Adipose tissue (tissue), 3 donors: ENCODE data around the gene ECE1. TPM values are rescaled to one million over a fixed set of nuclear protein-coding genes. Genes with fewer than 3 reads are reported as not detected.

Experiments
- H3K27ac ChIP-seq: one replicate; pipeline ENCODE4 v1.5.1; 2013; ENCODE audit warnings: low read depth, low read length
- WGBS, 3 donors: extraction: QIAGEN DNeasy Blood & Tissue Kit; methylation state at CpG; one replicate each; pipeline ENCODE4 v1.1.7; 2013; 5-methylcytosine and 5-hydroxymethylcytosine counted together
- polyA plus RNA-seq, 3 donors: library from polyadenylated mRNA; stranded (reverse); fragments of 200-250 nt; gene quantifications; one replicate each; pipeline ENCODE4 v1.2.3, GENCODE V29; 2013
- donor health status: healthy with polysubstance abuse.
- donor health status: Bipolar disorder and iron deficiency.
- donor health status: healthy.

ECE1 gene
- polyA plus RNA-seq, 3 donors: 63.8 to 110 (median 65.3) TPM

DNA sequence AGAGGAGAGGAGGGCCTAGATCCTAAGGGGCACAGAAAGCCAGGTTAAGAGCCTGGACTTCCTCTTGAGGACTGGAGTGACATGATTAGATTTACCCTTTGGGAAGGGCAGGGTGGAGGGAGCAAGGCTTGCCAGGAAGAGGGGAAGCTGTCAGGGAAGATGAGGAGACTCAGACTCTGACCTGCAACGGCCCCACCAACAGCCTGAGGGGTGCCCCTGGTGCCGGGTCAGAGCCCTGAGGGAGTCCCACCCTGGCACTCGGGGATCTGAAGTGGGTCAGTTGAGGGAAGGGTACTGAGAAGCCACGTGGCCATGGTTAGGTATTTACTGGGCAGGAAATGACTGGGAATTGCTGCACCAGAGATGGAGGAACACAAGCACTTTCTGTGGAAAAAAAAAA is 9.8 kb downstream of the ECE1 start:
- no peak overlapping the region for H3K27ac ChIP-seq
- 47 to 71% (median 63%) methylated on average over 4 of the region's 4 CpGs for WGBS, 3 donors

DNA sequence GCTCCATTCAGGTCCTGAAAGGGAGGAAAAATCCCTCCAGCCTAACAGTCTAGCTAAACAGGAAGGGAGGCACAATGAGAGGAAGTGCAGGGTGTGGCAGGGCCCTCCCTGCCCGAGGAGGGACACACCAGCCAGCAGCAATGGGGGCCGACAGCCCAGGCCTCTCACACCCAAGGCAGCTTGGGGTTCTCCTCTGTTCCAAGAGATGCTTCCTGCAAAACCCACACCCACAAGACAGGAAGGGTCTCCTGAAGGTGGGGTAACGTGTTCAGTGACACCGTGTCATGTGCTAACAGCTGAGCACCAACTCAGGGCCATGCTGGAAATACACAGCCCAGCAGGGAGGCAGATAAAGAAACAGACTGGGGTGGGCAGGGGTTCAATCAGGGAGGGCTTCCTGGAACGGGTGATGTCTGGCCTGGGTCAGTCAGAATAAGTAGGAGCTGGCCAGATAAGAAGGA is 10.2 kb downstream of the ECE1 start:
- no peak overlapping the region for H3K27ac ChIP-seq
- WGBS, 3 donors: 26 to 51% (median 28%) methylated on average over 5 of the region's 5 CpGs

DNA sequence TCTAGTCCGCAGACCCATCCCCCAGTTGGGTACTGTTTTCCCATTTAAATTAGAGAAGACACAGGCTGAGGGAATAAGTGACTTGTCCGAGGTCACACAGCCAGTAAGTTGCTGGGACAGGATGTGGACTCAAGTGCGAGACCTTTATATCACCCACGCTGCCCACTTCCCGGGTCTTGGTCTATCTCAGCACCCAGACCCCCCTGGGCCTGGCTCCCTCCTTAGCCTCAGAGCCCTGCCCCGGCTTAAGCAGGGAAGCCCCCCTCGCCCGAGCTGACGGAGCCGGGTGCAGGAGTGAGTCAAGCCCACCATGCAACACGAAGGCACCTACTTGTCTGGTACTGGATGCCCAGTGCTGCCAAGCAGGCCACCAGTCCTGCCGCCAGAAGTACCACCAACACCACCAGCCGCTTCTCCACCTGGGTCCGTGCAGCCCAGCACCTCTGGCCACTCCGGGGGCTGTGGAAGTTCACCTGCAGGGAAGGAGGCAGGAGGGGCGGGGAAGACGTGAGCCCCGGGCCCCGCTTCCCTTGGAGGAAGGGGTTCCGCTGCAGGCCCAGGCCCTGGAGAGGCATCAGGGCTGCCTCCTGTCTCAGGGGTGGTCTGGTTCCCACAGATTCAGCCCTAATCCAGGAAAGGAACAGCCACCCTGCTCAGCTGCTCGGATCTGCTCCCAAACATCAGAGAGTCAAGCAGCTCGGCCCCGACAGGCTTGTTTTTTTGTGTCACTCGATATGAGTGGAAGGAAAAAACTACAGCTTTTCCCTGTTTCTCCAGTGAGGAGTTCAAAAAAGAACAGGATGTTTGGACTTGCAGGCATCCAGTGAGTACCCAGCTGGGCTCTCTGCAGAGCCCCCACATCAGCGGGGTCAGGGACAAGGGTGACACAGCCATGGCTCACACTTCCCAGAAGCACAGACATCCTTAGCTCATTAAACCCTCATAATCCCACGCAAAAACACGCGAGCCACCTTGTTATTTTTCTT is 11.1 kb downstream of the ECE1 start:
- WGBS, 3 donors: 68 to 77% (median 69%) methylated on average over 27 to 28 of the region's 28 CpGs
- peak overlapping the region; percentile 59 for H3K27ac ChIP-seq

DNA sequence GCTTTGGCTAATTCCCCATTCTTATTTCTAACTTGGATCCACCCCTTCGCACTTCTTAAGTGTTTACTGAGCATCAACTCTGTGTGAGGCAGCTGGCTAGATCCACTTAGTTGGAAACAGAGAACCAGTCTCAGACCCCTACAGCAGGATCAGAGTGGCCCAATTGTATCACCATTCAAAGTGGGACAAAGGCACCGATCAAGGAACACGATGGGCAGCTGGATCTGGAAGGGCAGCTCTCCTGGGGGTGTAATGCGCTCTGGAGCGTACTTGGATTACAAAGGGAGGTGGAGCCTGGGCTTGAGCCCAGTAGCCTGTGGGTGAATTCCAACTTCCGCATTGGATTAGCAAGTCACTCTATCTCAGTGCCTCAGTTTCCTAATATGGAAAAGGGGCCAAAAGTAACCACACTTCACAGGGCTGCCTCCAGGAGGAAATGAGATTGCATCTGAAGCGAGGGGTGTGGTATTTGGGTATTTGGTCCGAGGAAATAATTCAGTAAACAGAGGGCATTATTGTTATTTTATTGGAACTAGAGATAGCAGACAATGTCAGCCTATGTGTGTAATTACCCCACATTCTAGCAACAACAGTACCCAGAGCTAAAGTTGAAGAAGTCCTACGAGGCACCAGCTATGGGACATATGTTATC is 11.9 kb downstream of the ECE1 start:
- 45 to 59% (median 48%) methylated on average over 9 of the region's 9 CpGs for WGBS, 3 donors

DNA sequence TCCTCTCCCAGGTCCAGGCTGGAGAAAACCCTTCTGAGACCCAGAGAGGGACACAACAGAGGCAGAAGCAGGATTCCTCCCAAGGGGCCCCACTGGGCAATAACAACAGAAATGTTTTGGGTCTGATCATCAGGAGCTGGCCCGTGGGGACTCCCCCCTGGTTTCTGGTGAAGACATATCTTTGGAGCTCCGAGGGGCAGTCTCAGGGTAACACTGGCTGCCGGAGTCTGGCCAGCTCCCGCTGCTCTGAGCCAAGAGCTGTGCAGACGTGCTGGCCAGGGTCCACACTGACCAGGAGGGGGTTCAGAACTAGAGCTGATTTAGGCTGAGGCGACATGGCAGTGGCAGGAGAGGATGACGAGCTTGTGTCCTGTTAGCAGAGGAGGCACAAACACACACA is 13.1 kb downstream of the ECE1 start:
- 31 to 65% (median 63%) methylated on average over 7 of the region's 7 CpGs for WGBS, 3 donors
- no peak overlapping the region for H3K27ac ChIP-seq

More for the DNA sequence above, 11.9 kb downstream of the ECE1 start:
- H3K27ac ChIP-seq: peak overlapping the region; percentile 32

DNA sequence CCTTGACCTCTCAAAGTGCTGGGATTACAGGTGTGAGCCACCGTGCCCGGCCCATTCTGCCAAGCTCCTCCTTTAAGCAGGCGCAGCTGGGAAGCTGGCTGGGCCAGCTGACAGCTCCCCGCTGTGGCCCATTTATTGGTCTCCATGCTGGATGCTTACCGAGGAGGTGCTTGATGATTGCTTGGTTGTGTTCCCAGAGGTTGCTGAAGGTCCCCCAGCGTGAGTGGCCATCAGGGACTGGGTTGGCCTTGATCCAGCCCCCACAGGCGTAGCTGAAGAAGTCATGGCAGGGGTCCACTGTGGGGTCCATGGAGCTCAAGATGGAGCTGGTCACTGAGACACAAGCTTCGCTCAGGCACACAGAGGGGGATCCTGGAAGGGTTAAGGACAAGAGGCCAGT is 17.7 kb downstream of the ECE1 start:
- no peak overlapping the region for H3K27ac ChIP-seq
- 80 to 95% (median 93%) methylated on average over 8 of the region's 8 CpGs for WGBS, 3 donors

DNA sequence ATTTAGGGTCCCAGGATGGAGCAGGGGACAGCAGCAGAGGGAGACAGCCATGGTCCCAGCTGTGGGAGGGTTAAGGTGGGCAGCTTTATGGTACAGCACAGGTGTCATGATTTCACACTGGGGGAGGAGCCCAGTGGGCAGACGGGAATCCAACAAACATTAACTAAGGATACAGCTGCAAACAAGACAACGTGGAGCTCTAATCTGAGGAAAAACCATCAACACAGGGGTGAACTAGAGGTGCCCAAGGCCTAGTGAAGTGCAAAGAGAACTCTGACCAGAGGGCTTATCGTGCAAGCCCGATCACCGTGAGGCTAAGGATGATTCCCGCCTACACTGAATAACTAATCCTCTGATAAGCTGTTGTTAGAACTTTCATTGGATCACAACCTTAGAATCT is 18.7 kb downstream of the ECE1 start:
- no peak overlapping the region for H3K27ac ChIP-seq
- 16 to 90% (median 86%) methylated on average over 6 of the region's 6 CpGs for WGBS, 3 donors

DNA sequence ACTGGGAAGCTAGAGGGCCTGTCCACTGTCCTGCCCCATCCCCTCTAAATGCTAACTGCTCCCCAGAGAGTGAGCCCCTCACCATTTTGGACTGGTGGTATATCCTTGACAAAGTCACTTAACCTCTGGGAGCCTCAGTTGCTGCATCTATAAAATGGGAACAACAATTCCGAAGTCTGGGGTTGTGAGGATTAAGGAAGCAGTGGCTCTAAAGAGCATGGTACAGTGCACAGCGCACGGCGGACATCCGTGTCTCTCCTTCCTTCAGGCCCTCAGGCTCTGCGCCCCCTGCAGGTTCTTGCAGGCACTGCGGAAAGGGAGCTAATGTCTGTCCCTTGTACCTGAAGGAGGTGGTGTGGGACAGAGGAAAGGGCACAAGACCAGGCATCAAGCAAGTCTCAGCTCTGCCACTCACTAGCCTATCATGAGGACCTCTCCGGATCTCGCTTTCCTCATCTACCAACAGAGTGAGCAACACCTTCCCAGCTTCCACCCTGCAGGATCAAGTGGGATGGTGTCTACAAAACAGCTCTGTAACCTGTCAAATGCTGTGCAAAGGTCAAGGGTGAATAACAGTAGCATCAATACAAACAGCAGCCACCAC is 20.1 kb downstream of the ECE1 start:
- H3K27ac ChIP-seq: no peak overlapping the region
- WGBS, 3 donors: 53 to 66% (median 62%) methylated on average over 9 of the region's 9 CpGs

DNA sequence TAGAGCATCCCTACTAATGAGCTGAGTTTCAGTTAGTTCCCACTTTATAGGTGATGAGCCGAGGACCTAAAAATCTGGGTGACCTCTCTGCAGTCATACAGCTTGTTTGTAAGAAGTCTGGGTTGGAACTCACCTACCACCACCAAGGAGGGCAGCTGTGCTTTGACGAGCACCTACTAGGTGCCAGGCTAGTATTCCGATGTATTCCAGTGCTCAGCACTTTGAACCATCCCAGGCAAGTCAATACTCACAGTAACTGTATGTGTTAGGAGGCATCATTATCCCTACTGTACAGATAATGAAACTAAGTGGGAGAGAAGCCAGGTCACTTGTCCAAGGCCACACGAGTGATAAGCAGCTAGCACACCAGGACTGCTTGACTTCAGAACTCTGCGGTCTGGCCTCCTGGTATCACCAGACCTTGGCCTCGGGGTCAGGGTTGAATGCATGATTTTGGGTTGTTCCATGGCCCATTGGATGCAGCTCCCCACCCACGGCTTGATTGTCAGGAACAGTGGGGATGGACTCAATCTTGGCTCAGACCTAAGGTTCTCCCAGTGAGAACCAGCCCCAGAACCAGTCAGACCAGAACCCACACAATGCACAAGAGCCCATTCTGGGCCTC is 20.7 kb downstream of the ECE1 start:
- 47 to 85% (median 78%) methylated on average over 7 of the region's 7 CpGs for WGBS, 3 donors
- no peak overlapping the region for H3K27ac ChIP-seq

DNA sequence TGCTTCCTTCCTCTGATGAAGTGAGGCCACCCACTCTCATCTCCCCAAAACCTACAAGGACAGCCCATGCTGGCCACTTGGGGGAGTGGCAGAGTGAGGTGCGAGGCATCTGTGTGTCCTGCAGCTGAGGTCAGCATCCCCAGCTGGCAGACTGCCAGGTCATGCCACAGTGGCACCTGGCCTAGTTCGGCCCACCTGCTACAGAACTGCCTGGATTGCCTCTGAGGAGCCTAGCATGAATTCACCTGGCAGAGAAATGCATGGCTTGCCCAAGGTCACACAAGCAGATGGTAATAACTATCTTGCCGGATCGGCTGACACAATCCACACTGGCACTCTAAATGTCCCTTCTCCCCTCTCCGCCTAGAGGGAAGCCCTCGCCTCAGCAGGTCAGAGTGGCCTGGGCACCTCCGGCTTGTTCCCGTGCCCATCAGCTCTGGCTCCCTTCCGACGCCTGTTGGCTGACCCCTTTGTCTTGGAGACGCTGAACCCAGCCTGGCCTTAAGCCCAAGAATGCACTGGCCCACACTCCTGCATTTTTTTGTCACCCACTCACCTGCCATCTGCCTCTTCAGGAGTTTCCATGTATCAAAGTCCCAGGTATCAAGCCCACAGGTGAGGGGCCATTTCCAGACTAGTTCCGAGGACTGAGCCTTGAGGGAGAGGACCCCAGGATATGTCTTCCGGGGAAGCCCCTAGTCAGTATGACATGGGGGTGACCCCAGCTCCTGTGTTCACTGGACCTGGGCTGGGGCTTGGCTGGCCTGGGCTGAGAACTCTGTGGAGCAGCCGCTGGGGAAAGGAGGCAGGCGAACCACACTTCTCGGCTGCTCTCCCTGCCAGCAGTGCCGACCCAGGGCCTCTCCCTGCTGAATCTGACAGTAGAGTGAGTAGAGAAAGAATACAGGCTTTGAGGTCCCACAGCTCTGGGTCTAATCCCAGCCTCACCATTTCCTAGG is 21.7 kb downstream of the ECE1 start:
- no peak overlapping the region for H3K27ac ChIP-seq
- 30 to 82% (median 74%) methylated on average over 17 of the region's 17 CpGs for WGBS, 3 donors

DNA sequence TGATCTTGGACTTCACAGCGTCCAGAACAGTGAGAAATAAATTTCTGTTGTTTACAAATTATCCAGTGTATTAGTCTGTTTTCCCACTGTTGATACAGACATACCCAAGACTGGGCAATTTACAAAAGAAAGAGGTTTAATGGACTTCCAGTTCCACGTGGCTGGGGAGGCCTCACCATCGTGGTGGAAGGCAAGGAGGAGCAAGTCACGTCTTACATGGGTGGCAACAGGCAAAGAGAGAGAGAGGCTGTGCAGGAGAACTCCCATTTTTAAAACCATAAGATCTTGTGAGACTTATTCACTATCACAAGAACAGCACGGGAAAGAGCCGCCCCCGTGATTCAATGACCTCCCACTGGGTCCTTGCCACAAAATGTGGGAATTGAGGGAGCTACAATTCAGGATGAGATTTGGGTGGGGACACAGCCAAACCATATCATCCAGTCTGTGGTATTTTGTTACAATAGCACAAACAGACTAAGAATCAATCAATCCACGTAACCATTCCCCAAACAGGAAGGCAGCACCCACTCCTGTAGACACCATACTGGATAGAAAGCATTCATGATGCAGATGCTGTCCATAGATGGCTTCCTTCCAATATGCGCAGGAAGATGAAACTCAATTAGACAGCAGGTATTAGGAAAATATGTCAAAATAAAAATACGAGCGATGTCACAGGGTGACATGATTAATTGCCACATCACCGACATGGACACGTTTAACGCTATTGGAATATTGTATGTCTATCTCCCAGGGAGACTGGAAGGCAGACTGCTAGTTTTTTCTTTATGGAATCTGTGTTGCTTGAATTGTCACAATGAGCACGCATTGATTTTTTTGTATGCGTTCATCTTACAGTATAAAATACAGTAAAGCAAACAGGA is 22.8 kb downstream of the ECE1 start:
- WGBS, 3 donors: 86 to 92% (median 92%) methylated on average over 16 of the region's 16 CpGs
- no peak overlapping the region for H3K27ac ChIP-seq

DNA sequence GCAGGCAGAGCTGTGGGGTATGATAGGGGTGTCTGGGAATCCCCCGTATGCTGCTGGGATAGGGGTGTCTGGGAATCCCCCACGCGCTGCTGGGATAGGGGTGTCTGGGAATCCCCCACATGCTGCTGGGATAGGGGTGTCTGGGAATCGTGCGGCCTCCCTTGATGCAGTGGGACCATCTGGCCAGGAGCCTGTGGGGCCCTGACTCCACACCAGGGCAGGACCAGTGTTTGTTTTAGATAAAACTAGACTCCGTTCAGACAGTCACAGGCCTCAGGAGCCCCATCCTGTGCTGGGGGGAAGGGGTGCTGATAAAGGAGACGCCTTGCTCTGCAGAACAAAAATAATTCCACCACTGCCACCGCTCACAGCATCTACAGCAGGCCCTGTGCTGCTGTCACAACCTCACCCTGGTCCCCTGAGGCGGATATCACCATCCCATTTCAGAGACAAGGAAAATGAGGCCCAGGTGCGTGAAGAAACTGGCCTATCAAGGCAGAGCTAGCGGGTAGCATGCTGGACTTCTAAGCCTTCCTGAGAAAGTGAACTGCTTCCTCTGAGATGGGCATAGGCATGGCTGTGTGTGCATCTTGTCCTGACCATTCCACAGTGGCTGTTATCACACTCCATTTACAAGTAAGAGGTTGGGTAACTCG is 24.0 kb downstream of the ECE1 start:
- WGBS, 3 donors: 62 to 91% (median 85%) methylated on average over 12 of the region's 12 CpGs
- no peak overlapping the region for H3K27ac ChIP-seq

DNA sequence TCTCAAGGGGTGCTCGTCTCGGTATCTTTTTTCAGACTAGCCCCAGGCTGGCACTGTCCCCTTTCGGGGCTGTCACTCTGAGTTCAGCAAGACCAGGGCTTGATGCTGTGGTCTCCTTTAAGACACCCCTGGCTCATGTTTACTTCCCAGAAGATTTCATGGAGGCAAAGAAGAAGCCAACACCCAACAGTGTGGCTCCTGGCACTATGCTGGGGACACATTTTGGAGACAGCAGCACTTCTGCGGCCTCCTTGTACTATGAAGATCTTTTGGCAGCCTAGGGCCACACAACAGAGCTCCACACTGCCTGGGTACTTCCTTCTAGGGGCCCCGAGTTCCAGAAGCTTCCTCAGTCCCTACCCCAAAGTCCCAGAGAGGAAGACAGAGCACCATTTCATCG is 24.6 kb downstream of the ECE1 start:
- no peak overlapping the region for H3K27ac ChIP-seq
- WGBS, 3 donors: 76 to 93% (median 83%) methylated on average over 6 of the region's 6 CpGs

DNA sequence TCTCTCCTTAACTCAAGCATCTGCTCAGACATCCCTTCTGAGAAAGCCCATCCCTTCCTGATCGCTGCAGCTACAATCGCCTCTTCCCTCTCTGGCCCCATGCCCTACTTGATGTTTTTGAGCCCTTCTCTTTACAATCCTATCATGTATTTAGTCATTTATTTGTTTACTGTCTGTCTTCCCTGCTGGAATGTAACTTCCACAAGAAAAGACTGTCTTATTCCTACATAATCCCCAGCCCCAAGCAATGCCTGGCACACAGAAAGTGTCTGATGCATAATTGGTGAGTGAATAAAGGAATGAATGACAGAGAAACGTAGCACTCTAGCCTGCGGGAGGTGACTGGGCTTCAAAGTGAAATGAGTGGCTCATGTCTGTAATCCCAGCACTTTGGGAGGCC is 25.4 kb downstream of the ECE1 start:
- no peak overlapping the region for H3K27ac ChIP-seq

DNA sequence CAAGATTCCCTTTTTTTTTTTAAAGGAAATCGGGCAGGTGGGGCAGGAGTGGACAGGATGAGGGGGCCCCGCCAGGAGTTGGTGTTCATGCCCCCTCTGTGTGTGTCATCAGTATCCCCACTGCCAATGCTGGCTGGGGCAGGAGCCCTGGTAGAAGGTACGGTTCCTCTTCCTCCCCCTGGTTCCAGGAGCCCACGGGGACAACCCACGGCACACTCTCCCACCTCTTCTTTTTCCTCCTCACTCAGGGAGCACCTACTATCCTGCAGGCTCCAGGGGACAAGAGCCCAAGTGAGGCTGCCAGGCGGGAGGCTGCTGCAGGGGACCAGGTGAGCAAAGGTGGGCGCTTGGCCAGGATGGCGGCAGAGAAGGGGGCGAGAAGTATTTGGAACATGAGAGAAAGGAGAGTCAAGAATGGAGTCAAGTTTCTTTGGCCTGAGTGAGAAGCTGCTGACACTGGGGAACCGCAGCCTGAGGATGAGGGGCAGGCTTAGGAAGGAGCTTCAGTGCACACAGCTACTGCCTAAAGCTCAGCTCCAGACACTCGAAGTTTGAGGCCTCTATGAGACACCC is 26.5 kb downstream of the ECE1 start:
- WGBS, 3 donors: 84 to 90% (median 88%) methylated on average over 11 of the region's 11 CpGs

More for the DNA sequence above, 25.4 kb downstream of the ECE1 start:
- 84 to 87% (median 86%) methylated on average over 4 of the region's 4 CpGs for WGBS, 3 donors

DNA sequence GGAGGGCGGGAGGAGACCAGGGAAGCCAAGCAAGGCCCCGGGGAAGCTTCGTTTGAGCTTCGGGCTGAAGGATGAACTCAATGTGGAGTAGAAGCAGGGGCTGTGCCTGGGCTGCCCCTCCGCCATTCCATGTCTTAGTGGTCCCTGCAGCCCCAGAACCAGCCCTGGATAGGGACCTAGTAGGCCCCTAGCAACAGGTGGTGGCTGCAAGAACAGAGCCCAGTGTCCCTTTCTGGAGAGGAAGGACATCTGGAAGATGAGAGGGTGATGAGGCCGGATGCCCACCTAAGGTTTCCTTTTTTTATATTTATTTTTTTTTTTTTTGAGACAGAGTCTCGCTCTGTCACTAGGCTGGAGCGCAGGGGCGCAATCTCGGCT is 27.2 kb downstream of the ECE1 start:
- no peak overlapping the region for H3K27ac ChIP-seq

More for the DNA sequence above, 26.5 kb downstream of the ECE1 start:
- no peak overlapping the region for H3K27ac ChIP-seq

More for the DNA sequence above, 27.2 kb downstream of the ECE1 start:
- WGBS, 3 donors: 66 to 82% (median 68%) methylated on average over 10 of the region's 10 CpGs
